Muscle layer of duodenum (tissue), 2 donors: Measurements from ENCODE around the gene OR51B2.
"Not testable (repeated sequence)": the region's sequence is repeated elsewhere in the genome, so short reads cannot be mapped to it uniquely, and the experiment has no call there.

Experiments
- H3K27ac ChIP-seq: one replicate; pipeline ENCODE4 v1.7.0; 2013; ENCODE audit warnings: mild to moderate bottlenecking, low read length
- H3K27me3 ChIP-seq: one replicate; pipeline ENCODE4 v1.7.0; 2013; ENCODE audit warnings: low read depth, mild to moderate bottlenecking, control low read depth, low read length
- H3K36me3 ChIP-seq, 2 donors: one replicate each; pipeline ENCODE4 v1.7.0; 2013; ENCODE audit warnings: low read length in 2 of 2, control low read depth in 1 of 2, mild to moderate bottlenecking in 1 of 2; ENCODE audit not compliant: insufficient read depth in 2 of 2, control insufficient read depth in 1 of 2
- H3K4me1 ChIP-seq, 2 donors: one replicate each; pipeline ENCODE4 v1.7.0; 2013; ENCODE audit warnings: low read length in 2 of 2, mild to moderate bottlenecking in 2 of 2, control low read depth in 1 of 2, moderate library complexity in 1 of 2; ENCODE audit not compliant: insufficient read depth in 2 of 2, control insufficient read depth in 1 of 2
- H3K4me3 ChIP-seq, 2 donors: one replicate each; pipeline ENCODE4 v1.7.0; 2013; ENCODE audit warnings: low read length in 2 of 2, low read depth in 1 of 2, mild to moderate bottlenecking in 1 of 2
- H3K9me3 ChIP-seq, 2 donors: one replicate each; pipeline ENCODE4 v1.7.0; 2013; ENCODE audit warnings: low read length in 2 of 2, control low read depth in 1 of 2, mild to moderate bottlenecking in 1 of 2; ENCODE audit not compliant: control insufficient read depth in 1 of 2
- donor health status: healthy.

OR51B2 gene

DNA sequence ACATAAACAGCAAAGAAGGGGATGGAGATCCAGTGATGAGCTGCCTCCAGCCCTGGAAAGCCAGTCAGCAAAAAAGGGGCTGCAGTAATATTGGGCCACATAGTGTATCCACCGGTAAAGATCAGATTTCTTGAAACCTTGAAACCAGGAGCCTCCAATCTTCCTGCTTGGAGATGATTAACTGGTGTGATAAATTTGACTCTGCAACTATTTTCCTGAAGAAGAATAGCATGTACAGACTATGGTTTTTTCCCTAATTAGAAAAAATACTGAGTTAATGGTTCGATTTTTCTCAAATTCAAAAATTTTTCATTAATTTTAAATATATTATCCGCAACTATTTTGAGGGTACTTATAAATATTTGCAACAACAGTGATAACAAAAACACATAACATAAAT lies at the start of gene OR51B2:
OR51B2 (minus strand) TSS at position 101 of the 400 bp plus-strand sequence; CDS start at position 101, 0 bp downstream.
- no peaks in the 10 kb centered on the region for H3K27me3 ChIP-seq
- no peak within 1 kb of the TSS for H3K4me3 ChIP-seq
- no peaks in the 10 kb centered on the region for H3K4me1 ChIP-seq
- no peaks in the 10 kb centered on the region for H3K36me3 ChIP-seq
- H3K9me3 ChIP-seq: no peaks in the 10 kb centered on the region
- no peak within 1 kb of the TSS for H3K27ac ChIP-seq

DNA sequence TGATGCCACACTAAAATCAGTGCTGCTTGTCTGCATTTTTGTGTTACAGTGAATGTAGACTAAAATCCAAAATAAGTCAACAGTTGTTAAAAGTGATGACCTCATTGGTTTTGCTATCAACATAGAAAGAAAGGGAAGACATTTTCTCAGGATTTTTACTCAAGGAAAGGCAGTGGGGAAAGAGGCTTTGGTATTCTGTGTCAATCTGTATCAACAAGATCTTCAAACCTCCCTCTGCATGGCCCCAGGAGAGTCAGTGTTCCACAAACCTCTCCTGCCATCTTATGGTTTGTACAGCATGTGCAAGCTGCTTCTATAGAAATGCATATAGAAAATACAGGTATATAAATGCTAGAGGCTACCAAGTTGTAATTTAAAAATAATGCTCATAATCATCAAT lies 45.7 kb upstream of the OR51B2 start:
- Histone ChIP-seq H3K4me1 (no peaks in the 10 kb centered on the region), H3K4me3 (no peak overlapping the region), H3K9me3 (no peaks in the 10 kb centered on the region), H3K27ac (no peak overlapping the region), H3K36me3 (no peaks in the 10 kb centered on the region), H3K27me3 (no peaks in the 10 kb centered on the region)

GRCh38 chr11:5368502-5369043 lies 44.5 kb upstream of the OR51B2 start:
- no peak overlapping the region for H3K27ac ChIP-seq
- no peaks in the 10 kb centered on the region for H3K9me3 ChIP-seq
- H3K4me3 ChIP-seq: no peak overlapping the region
- H3K27me3 ChIP-seq: no peaks in the 10 kb centered on the region
- H3K36me3 ChIP-seq: no peaks in the 10 kb centered on the region
- no peaks in the 10 kb centered on the region for H3K4me1 ChIP-seq

GRCh38 chr11:5367448-5368074 lies 43.5 kb upstream of the OR51B2 start:
- H3K4me3 ChIP-seq: no peak overlapping the region
- H3K4me1 ChIP-seq: no peaks in the 10 kb centered on the region
- no peak overlapping the region for H3K27ac ChIP-seq
- H3K9me3 ChIP-seq: no peaks in the 10 kb centered on the region
- no peaks in the 10 kb centered on the region for H3K27me3 ChIP-seq
- no peaks in the 10 kb centered on the region for H3K36me3 ChIP-seq

GRCh38 chr11:5366856-5367255 lies 42.8 kb upstream of the OR51B2 start:
- no peaks in the 10 kb centered on the region for H3K9me3 ChIP-seq
- no peak overlapping the region for H3K27ac ChIP-seq
- H3K4me3 ChIP-seq: no peak overlapping the region
- H3K4me1 ChIP-seq: no peaks in the 10 kb centered on the region
- H3K27me3 ChIP-seq: no peaks in the 10 kb centered on the region
- H3K36me3 ChIP-seq: no peaks in the 10 kb centered on the region

- not testable (repeated sequence) for H3K4me3 ChIP-seq, H3K27me3 ChIP-seq, H3K36me3 ChIP-seq, H3K9me3 ChIP-seq, H3K27ac ChIP-seq, H3K4me1 ChIP-seq
These were observed 42.3 kb upstream of the OR51B2 start for GRCh38 chr11:5366365-5366764.

DNA sequence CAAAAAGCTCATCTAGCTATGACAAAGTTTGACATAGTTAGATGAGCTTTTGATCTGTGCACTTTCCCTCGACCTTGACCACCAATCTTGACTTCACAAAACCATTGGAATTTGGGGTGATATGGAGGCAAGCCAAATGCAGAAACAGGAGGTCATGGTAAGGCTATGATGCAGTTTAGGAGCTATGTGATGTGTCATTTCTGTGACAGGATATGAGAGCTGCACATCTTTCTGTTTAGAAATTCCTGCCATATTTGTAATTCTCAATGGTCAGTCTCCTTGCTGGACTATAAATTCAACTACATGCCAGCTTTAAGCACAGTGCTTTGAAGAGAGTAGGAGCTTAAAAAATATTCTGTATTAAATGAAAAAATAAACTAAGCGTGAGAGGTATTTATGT lies 40.1 kb upstream of the OR51B2 start:
- Histone ChIP-seq H3K9me3 (no peaks in the 10 kb centered on the region), H3K27me3 (no peaks in the 10 kb centered on the region), H3K27ac (no peak overlapping the region), H3K4me3 (no peak overlapping the region), H3K36me3 (no peaks in the 10 kb centered on the region), H3K4me1 (no peaks in the 10 kb centered on the region)

DNA sequence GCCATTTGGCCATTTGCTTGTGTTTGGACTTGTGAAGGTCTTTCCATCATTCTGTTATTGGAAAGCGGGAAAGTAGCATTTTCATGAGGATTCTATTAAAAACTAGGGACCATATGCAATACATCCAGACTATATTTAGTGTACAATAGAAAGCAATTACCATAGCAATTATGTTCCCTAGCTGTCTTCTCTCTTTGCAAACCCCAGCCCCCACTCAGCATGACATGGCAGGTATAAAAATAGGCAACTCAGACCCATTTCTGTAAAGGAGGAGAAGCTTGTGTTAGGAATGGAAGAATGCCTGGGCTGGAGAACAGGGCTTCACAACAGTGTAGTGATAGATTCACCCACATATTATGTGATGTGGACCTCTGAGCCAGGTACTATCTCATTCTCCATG lies 39.6 kb upstream of the OR51B2 start:
- Histone ChIP-seq H3K36me3 (no peaks in the 10 kb centered on the region), H3K27ac (no peak overlapping the region), H3K4me1 (no peaks in the 10 kb centered on the region), H3K27me3 (no peaks in the 10 kb centered on the region), H3K9me3 (no peaks in the 10 kb centered on the region), H3K4me3 (no peak overlapping the region)

GRCh38 chr11:5362017-5362625 lies 38.0 kb upstream of the OR51B2 start:
- no peak overlapping the region for H3K4me3 ChIP-seq
- no peaks in the 10 kb centered on the region for H3K36me3 ChIP-seq
- no peaks in the 10 kb centered on the region for H3K4me1 ChIP-seq

GRCh38 chr11:5356031-5356430 lies 31.9 kb upstream of the OR51B2 start:
- not testable (repeated sequence) for H3K4me3 ChIP-seq, H3K27ac ChIP-seq, H3K9me3 ChIP-seq, H3K36me3 ChIP-seq, H3K27me3 ChIP-seq, H3K4me1 ChIP-seq

More at GRCh38 chr11:5362017-5362625, 38.0 kb upstream of the OR51B2 start:
- no peaks in the 10 kb centered on the region for H3K9me3 ChIP-seq
- H3K27me3 ChIP-seq: no peaks in the 10 kb centered on the region
- no peak overlapping the region for H3K27ac ChIP-seq

DNA sequence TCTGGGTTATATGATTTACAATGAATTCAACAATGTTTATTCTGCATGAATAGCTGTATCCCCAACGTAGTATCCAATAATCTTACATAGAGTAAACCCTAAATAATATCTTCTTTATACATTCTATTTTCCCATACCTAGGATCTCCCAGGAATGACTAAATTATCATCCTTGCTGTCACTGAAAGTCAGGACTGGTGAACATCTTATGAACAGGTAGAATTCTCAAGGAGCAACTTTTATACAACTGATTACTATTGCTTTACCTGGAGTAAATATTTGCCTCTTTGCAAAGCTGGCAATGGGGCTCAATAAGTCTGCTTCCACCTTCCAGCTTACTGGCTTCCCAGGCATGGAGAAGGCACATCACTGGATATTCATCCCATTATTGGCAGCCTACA lies 27.1 kb upstream of the OR51B2 start, which contains the start of gene OR51B6:
OR51B6 (plus strand) TSS at position 301 of the 400 bp plus-strand sequence; CDS start at position 301, 0 bp downstream.
- Histone ChIP-seq H3K4me1 (no peaks in the 10 kb centered on the region), H3K4me3 (no peak within 1 kb of the TSS)

More for the DNA sequence above, 27.1 kb upstream of the OR51B2 start, which contains the start of gene OR51B6:
- H3K36me3 ChIP-seq: no peaks in the 10 kb centered on the region
- H3K27ac ChIP-seq: no peak within 1 kb of the TSS
- no peaks in the 10 kb centered on the region for H3K27me3 ChIP-seq
- no peaks in the 10 kb centered on the region for H3K9me3 ChIP-seq
